ENCODE data around the gene CLN6.

GRCh38 chr15:68244235-68244634 lies 14.7 kb upstream of the CLN6 start:
- TF ChIP-seq CTCF (IDR thresholded peaks at IDR 0.05; ENCODE audit: poor library complexity) (no peak), EZH2phosphoT487 (IDR thresholded peaks at IDR 0.05; ENCODE audit: low read depth, severe bottlenecking, unreplicated experiment) (no peak), EZH2 (IDR thresholded peaks at IDR 0.05; ENCODE audit: borderline replicate concordance) (no peak)
